Measurements from ENCODE around the gene PARP1.

Gene PARP1

DNA sequence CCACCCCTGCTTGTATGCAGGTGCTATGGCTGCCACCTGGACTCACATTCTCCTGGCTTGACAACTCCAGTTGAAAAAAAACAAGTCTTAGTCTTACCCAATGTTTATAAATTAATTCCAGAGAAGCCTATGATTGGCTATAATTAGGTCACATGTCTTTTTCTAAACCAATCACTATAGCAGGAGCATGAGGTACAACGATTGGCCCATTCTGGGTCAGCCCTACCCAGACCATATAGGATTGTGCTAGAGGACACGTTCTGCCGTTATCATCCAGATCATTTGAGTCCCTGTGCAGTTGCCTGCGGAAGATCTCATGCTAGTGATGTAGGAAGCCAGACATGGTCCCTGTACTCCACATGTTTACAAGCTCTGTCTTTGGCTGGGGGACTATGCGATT is 41.9 kb upstream of the PARP1 start:
- no peak overlapping the region for H3K4me3 ChIP-seq (ENCODE audit: control insufficient read depth, low read depth, low read length)
- DNase-seq (ENCODE audit: low read depth) = no peak
- TF ChIP-seq, protein P1, sequence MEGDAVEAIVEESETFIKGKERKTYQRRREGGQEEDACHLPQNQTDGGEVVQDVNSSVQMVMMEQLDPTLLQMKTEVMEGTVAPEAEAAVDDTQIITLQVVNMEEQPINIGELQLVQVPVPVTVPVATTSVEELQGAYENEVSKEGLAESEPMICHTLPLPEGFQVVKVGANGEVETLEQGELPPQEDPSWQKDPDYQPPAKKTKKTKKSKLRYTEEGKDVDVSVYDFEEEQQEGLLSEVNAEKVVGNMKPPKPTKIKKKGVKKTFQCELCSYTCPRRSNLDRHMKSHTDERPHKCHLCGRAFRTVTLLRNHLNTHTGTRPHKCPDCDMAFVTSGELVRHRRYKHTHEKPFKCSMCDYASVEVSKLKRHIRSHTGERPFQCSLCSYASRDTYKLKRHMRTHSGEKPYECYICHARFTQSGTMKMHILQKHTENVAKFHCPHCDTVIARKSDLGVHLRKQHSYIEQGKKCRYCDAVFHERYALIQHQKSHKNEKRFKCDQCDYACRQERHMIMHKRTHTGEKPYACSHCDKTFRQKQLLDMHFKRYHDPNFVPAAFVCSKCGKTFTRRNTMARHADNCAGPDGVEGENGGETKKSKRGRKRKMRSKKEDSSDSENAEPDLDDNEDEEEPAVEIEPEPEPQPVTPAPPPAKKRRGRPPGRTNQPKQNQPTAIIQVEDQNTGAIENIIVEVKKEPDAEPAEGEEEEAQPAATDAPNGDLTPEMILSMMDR (IDR thresholded peaks at IDR 0.05; ENCODE audit: control insufficient read depth, insufficient read depth, low read depth, low read length, missing control alignments) = no peak

DNA sequence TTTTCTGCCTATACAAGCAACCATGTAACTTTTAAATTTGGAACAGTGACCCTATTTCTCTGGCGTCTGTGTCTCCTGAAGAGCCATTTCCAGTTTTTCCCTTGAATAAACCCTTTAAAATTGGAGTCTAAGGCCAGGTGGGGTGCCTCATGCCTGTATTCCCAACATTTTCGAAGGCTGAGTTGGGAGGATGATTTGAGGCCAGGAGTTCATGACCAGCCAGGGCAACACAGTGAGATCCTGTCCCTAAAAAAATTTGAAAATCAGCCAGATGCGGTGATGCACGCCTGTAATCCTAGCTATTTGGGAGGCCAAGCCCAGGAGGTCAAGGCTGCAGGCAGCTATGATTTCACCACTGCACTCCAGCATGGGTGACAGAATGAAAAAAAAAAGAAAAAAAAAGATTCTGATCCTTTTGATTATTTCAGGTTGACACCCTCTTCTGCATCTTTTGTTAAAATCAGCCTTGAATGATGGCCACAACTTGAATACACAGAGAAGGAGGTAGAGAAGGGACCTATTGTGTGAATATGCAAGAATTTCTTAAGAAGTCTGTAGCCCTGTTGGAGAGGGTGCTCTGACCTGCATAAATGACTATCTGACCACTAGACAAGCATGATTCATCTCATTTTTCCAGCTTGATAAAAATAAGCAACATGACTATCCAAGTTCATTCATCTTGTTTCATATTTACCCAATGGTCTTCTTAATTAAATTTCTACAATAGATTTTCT is 40.2 kb upstream of the PARP1 start:
- TF ChIP-seq, protein P1 (IDR thresholded peaks at IDR 0.05; ENCODE audit: control insufficient read depth, insufficient read depth, low read depth, low read length, missing control alignments) = no peak
- peak; percentile 24 for DNase-seq (ENCODE audit: low read depth)
- no peak overlapping the region for H3K4me3 ChIP-seq (ENCODE audit: control insufficient read depth, low read depth, low read length)

DNA sequence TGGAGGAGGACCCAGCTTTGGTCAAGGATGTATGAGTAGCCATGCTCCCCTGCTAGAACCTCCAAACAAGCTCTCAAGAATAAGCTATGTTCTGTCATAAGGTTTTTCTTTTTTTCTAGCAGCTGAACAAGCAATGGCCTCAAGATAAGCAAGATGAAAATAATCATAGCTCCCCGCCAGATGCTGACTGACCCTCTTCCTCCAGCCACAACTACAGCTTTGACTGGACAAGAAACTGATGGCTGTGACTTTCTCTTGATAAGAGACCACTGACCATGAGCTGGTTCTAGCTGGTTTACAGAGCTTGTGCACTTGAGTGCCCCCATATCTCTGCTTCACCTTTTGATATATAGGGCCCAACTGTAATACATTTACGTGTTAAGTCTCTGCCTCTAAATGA is 38.2 kb upstream of the PARP1 start:
- no peak overlapping the region for H3K4me3 ChIP-seq (ENCODE audit: control insufficient read depth, low read depth, low read length)
- TF ChIP-seq, protein P1 (IDR thresholded peaks at IDR 0.05; ENCODE audit: control insufficient read depth, insufficient read depth, low read depth, low read length, missing control alignments) = no peak
- no peak for DNase-seq (ENCODE audit: low read depth)

DNA sequence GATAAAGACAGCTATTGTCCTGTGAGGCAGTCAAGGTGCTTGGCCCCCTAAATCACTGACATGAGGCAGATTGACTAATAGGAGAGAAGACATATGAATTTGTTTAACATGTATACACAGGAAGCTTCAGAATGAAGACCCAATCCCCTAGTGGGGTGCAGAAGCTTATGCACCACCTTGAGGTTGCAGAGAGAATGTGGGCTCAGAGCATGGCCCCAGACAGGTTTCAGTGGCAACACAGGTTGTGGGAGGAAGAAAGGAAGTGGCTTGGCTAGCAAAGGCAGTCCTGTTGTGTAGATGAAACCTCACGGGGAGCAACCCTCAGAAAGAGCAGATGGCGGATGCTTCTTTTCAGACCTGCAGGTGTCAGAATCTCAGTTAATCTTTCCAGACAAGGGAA is 37.0 kb upstream of the PARP1 start:
- DNase-seq (ENCODE audit: low read depth) = no peak
- H3K4me3 ChIP-seq (ENCODE audit: control insufficient read depth, low read depth, low read length) = no peak overlapping the region
- TF ChIP-seq, protein P1 (IDR thresholded peaks at IDR 0.05; ENCODE audit: control insufficient read depth, insufficient read depth, low read depth, low read length, missing control alignments) = no peak

DNA sequence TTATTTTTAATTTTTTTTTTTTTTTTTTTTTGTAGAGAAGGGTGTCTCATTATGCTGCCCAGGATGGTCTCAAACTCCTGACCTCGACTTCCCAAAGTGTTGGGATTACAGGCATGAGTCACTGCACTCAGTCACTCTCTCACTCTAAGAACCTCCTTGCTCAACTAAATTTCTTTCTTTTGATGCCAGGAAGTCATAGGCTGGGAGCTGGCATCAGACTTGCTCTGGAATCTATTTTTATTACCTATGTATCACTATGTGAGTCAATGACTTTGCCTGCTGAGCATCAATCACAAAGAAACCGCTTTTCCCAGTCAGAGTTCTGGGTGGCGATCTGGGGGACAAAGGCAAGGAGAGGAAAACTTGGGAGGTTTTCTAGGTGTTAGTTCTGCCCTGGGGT is 35.5 kb upstream of the PARP1 start:
- peak; percentile 84 for DNase-seq (ENCODE audit: low read depth)
- H3K4me3 ChIP-seq (ENCODE audit: control insufficient read depth, low read depth, low read length) = no peak overlapping the region

DNA sequence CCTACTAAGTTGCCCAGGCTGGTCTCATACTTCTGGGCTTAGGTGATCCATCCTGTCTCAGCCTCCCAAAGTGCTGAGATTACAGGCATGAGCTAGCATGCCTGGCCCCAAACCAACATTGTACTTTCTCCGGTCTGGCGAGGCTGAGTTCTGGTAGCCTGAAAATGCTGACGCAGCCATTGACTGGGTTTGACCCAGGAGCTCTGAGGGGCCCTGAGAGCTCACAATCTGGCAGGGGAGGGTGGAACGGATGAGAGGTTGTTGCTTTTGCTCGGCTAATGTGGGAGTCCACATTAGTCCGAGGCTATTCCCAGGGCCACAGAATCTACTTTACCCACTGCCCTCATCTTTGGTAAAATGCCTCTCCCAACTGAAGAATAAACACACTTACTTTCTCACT is 35.1 kb upstream of the PARP1 start:
- TF ChIP-seq, protein P1 (IDR thresholded peaks at IDR 0.05; ENCODE audit: control insufficient read depth, insufficient read depth, low read depth, low read length, missing control alignments) = no peak
- DNase-seq (ENCODE audit: low read depth) = no peak
- H3K4me3 ChIP-seq (ENCODE audit: control insufficient read depth, low read depth, low read length) = no peak overlapping the region

More for the DNA sequence above, 35.5 kb upstream of the PARP1 start:
- TF ChIP-seq, protein P1 (IDR thresholded peaks at IDR 0.05; ENCODE audit: control insufficient read depth, insufficient read depth, low read depth, low read length, missing control alignments) = no peak

All from AG09309 (cell line).